ENCODE data around the gene NKAIN2.
"Not testable (repeated sequence)": the region's sequence is repeated elsewhere in the genome, so short reads cannot be mapped to it uniquely, and the experiment has no call there.

The NKAIN2 gene

GRCh38 chr6:124551711-124552233 is 748.1 kb downstream of the NKAIN2 start:
- DNase-seq (ENCODE audit: low read depth in 2 of 2, low spot score in 1 of 2), result no peak

GRCh38 chr6:124557873-124558272 is 754.2 kb downstream of the NKAIN2 start:
- no peak for DNase-seq (ENCODE audit: low read depth in 2 of 2, low spot score in 1 of 2)

GRCh38 chr6:124560078-124560477 is 756.4 kb downstream of the NKAIN2 start:
- not testable (repeated sequence) for DNase-seq (ENCODE audit: low read depth in 2 of 2, low spot score in 1 of 2)

- no peak for DNase-seq (ENCODE audit: low read depth in 2 of 2, low spot score in 1 of 2)
These were observed 757.4 kb downstream of the NKAIN2 start for GRCh38 chr6:124560873-124561567.

- DNase-seq (ENCODE audit: low read depth in 2 of 2, low spot score in 1 of 2), result no peak
These were observed 758.0 kb downstream of the NKAIN2 start for GRCh38 chr6:124561635-124562130.

GRCh38 chr6:124564125-124564524 is 760.5 kb downstream of the NKAIN2 start:
- not testable (repeated sequence) for DNase-seq (ENCODE audit: low read depth in 2 of 2, low spot score in 1 of 2)

GRCh38 chr6:124567401-124567800 is 763.7 kb downstream of the NKAIN2 start:
- DNase-seq (ENCODE audit: low read depth in 2 of 2, low spot score in 1 of 2), result no peak

GRCh38 chr6:124573953-124574352 is 770.3 kb downstream of the NKAIN2 start:
- DNase-seq (ENCODE audit: low read depth in 2 of 2, low spot score in 1 of 2), result no peak

- DNase-seq (ENCODE audit: low read depth in 2 of 2, low spot score in 1 of 2), result no peak
These were observed 774.1 kb downstream of the NKAIN2 start for GRCh38 chr6:124577734-124578281.

- no peak for DNase-seq (ENCODE audit: low read depth in 2 of 2, low spot score in 1 of 2)
These were observed 786.3 kb downstream of the NKAIN2 start for GRCh38 chr6:124590001-124590400.

GRCh38 chr6:124599656-124600055 is 796.0 kb downstream of the NKAIN2 start:
- DNase-seq (ENCODE audit: low read depth in 2 of 2, low spot score in 1 of 2), result no peak

- DNase-seq (ENCODE audit: low read depth in 2 of 2, low spot score in 1 of 2), result no peak
These were observed 801.1 kb downstream of the NKAIN2 start for GRCh38 chr6:124604719-124605118.

- no peak for DNase-seq (ENCODE audit: low read depth in 2 of 2, low spot score in 1 of 2)
These were observed 803.5 kb downstream of the NKAIN2 start for GRCh38 chr6:124607119-124607627.

- no peak for DNase-seq (ENCODE audit: low read depth in 2 of 2, low spot score in 1 of 2)
These were observed 809.4 kb downstream of the NKAIN2 start for GRCh38 chr6:124613031-124613430.

GRCh38 chr6:124622351-124622750 is 818.7 kb downstream of the NKAIN2 start:
- no peak for DNase-seq (ENCODE audit: low read depth in 2 of 2, low spot score in 1 of 2)

- DNase-seq (ENCODE audit: low read depth in 2 of 2, low spot score in 1 of 2), result no peak
These were observed 830.0 kb downstream of the NKAIN2 start for GRCh38 chr6:124633655-124634054.

- DNase-seq (ENCODE audit: low read depth in 2 of 2, low spot score in 1 of 2), result no peak
These were observed 836.8 kb downstream of the NKAIN2 start for GRCh38 chr6:124640432-124640831.

- DNase-seq (ENCODE audit: low read depth in 2 of 2, low spot score in 1 of 2), result no peak
These were observed 852.2 kb downstream of the NKAIN2 start for GRCh38 chr6:124655866-124656265.

GRCh38 chr6:124658053-124658452 is 854.4 kb downstream of the NKAIN2 start:
- no peak for DNase-seq (ENCODE audit: low read depth in 2 of 2, low spot score in 1 of 2)

- DNase-seq (ENCODE audit: low read depth in 2 of 2, low spot score in 1 of 2), result no peak
These were observed 855.8 kb downstream of the NKAIN2 start for GRCh38 chr6:124659427-124659826.

GRCh38 chr6:124660185-124660584 is 856.5 kb downstream of the NKAIN2 start:
- DNase-seq (ENCODE audit: low read depth in 2 of 2, low spot score in 1 of 2), result no peak

GRCh38 chr6:124661097-124661661 is 857.5 kb downstream of the NKAIN2 start:
- no peak for DNase-seq (ENCODE audit: low read depth in 2 of 2, low spot score in 1 of 2)
